Upper lobe of right lung (tissue), 1 donor: ENCODE data around the gene ECEL1. TPM values are rescaled to one million over a fixed set of nuclear protein-coding genes. Genes with fewer than 3 reads are reported as not detected.

ENCODE experiments used
- ATAC-seq: fragments of 200-7000 bp; cut with Tn5 transposase; one replicate; pipeline ENCODE4 v1.9.1; 2020; ENCODE audit warnings: mild to moderate bottlenecking, moderate library complexity
- DNase-seq: peaks from one replicate; pipeline ENCODE4 v3.0.0-alpha.2; 2020
- H3K27ac ChIP-seq: fragments of 200-600 bp; one replicate; pipeline ENCODE4 v1.8.0; 2022
- H3K27me3 ChIP-seq: fragments of 200-600 bp; one replicate; pipeline ENCODE4 v1.8.0; 2022; ENCODE audit warnings: mild to moderate bottlenecking
- H3K36me3 ChIP-seq: fragments of 200-600 bp; one replicate; pipeline ENCODE4 v1.8.0; 2022
- H3K4me1 ChIP-seq: fragments of 200-600 bp; one replicate; pipeline ENCODE4 v1.8.0; 2022
- H3K4me3 ChIP-seq: fragments of 200-600 bp; one replicate; pipeline ENCODE4 v1.8.0; 2022; ENCODE audit warnings: mild to moderate bottlenecking
- H3K9me3 ChIP-seq: fragments of 200-600 bp; one replicate; pipeline ENCODE4 v1.8.0; 2022
- intact Hi-C: fragments of 100-400 bp; cut with DNase I; formaldehyde crosslinking; loops from one replicate; pipeline ENCODE4 v1.11.0; 2022
- total RNA-seq: library from RNA; stranded (reverse); fragmentation: NEBNext Ultra II Directional; extraction: Animal tissue kit (Norgen Biotek cat#: 25700); gene quantifications from one replicate; pipeline ENCODE4 v1.2.1, GENCODE V29; 2021
- TF ChIP-seq, protein P1 (sequence below): fragments of 200-600 bp; IDR thresholded peaks from one replicate; pipeline ENCODE4 v1.8.0; 2022; ENCODE audit warnings: antibody characterized with exemption
- donor health status: DM: no; HTN: yes; CAD: no; lungs with severe emphysema.

Gene ECEL1
- total RNA-seq, 1 donor from 2014 or later: not detected

DNA sequence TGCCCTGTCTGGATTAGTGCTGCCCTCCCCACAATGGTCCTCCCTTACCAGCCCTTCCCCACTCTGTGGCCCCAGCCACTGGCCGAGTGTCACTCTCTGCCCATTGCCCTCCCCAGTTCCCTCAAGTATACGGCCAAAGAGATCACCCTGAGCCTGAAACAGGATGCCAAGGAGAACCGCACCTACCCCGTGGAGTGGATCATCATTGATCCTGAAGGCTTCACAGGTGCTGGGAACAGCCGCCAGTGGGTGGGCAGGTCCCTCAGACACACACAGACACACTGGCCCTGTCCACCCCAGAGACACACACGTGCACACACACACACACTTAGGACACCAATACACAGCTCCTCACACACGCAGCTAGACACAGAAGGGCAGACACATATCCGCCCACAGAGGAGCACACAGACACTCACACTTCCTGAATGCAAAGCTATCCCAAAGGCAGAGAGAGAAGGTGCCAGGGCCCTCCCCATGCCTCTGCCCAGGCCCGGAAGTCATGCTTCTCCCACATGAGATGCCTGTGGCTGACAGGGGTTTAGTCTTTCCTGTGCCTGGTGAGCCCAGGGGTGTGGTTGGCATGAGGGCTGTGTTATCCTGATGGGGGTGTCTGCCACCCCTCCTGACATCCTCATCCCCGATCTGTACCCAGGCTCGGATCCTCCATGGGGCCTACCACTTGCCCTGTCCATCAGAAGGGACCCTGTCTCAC, 41.3 kb upstream of the ECEL1 start:
- Histone ChIP-seq H3K4me1 (peaks cover 5% of the 10 kb centered on the region), H3K27me3 (peaks cover 27% of the 10 kb centered on the region), H3K9me3 (no peaks in the 10 kb centered on the region), H3K27ac (no peak overlapping the region), H3K4me3 (no peak overlapping the region), H3K36me3 (no peaks in the 10 kb centered on the region)
- peak; percentile 41 for DNase-seq
- TF ChIP-seq, protein P1, sequence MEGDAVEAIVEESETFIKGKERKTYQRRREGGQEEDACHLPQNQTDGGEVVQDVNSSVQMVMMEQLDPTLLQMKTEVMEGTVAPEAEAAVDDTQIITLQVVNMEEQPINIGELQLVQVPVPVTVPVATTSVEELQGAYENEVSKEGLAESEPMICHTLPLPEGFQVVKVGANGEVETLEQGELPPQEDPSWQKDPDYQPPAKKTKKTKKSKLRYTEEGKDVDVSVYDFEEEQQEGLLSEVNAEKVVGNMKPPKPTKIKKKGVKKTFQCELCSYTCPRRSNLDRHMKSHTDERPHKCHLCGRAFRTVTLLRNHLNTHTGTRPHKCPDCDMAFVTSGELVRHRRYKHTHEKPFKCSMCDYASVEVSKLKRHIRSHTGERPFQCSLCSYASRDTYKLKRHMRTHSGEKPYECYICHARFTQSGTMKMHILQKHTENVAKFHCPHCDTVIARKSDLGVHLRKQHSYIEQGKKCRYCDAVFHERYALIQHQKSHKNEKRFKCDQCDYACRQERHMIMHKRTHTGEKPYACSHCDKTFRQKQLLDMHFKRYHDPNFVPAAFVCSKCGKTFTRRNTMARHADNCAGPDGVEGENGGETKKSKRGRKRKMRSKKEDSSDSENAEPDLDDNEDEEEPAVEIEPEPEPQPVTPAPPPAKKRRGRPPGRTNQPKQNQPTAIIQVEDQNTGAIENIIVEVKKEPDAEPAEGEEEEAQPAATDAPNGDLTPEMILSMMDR: no peak
- ATAC-seq: peak; percentile 59
- intact Hi-C loops: loop anchor here (10.0 kb wide), 1 partner anchor 624 kb away; no protein-coding TSS in a partner anchor

DNA sequence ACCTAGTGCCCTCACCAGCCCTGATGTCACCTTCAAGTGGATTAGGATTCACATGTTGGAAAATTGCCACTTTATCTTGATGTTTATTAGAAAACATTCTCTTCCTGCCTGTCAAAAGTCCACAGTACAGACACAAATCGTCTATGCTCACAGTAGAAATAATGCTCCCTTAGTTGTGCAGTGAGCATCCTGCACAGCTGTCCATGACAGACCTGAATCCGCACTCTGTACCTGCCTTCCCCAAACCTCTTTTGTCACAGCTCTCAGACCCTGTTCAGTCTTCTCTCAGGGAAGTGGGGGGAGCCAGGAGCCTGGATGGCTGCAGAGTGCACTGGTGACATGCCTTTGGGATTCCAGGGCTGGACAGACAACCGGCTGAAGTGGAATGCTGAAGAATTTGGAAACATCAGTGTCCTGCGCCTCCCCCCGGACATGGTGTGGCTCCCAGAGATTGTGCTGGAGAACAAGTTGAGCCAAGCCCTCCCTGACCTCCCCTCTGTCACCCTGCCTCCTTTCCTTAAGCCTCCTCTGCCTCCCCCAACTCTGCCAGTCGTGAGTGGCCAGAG, 40.4 kb upstream of the ECEL1 start:
- Histone ChIP-seq H3K27me3 (peaks cover 36% of the 10 kb centered on the region), H3K9me3 (no peaks in the 10 kb centered on the region), H3K27ac (no peak overlapping the region), H3K36me3 (no peaks in the 10 kb centered on the region), H3K4me3 (no peak overlapping the region), H3K4me1 (peaks cover 9% of the 10 kb centered on the region)
- DNase-seq: no peak
- ATAC-seq: no peak
- intact Hi-C loops: loop anchor here (10.0 kb wide), 1 partner anchor 623 kb away; no protein-coding TSS in a partner anchor
- TF ChIP-seq, protein P1: no peak

DNA sequence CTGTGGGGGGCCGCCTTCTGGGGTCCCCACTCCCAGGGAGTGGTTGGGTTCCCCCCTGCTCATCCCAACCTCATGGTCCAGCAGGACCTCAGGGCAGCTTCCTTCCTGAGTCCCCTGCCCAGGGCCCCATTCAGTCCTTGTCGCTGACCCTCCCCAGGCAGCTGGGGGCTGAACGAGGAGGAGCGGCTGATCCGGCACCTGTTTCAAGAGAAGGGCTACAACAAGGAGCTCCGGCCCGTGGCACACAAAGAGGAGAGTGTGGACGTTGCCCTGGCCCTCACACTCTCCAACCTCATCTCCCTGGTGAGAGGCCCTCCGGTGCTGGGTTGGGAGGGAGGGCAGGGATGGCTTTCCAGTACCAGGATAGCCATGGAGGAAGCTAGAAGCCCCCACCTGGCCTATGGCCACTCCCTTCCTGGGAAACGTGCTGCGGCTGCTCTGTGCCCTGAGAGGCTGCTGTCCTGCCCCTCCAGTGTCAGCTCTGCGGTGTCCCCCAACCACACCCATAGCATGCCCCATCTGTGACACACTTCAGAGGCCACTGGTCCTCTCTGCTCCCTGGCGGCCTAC, 38.8 kb upstream of the ECEL1 start:
- intact Hi-C loops: loop anchor here (10.0 kb wide), 1 partner anchor 622 kb away; no protein-coding TSS in a partner anchor
- Histone ChIP-seq H3K27ac (no peak overlapping the region), H3K4me3 (no peak overlapping the region), H3K4me1 (peaks cover 15% of the 10 kb centered on the region), H3K9me3 (no peaks in the 10 kb centered on the region), H3K36me3 (no peaks in the 10 kb centered on the region), H3K27me3 (peaks cover 52% of the 10 kb centered on the region)
- no peak for DNase-seq
- TF ChIP-seq, protein P1: no peak
- ATAC-seq: no peak

DNA sequence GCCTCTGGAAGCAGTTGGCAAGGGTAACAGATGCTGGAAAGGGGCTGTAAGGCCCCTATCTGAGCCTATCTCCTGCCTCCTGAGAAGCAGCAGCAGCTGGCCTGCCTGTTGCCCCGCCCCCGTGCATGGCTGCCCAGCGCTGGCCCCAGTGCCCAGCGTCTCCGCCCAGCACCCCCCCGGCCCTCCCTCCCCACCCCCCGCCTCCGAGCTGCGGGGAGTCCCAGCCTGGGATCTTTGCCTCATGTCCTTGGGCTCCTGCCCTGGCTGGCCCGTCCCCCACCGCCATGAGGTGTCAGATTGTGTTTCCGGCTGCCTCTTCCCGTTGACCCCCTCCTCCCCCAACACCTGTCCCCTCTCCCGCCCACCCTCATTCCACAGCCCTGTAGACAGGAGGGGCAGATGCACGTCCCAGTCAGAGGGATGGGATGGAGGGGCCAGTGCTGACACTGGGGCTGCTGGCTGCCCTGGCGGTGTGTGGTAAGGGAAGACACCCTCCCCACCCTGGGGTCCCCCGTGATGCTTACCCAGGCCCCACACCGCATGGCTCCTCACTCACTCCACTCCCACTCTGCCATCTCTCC, 38.2 kb upstream of the ECEL1 start, which contains the start of gene CHRND:
Gene CHRND (plus strand): TSS at position 370 of the 581 bp plus-strand sequence. CDS start 56 bp downstream, at position 426.
- Histone ChIP-seq H3K27ac (no peak within 1 kb of the TSS), H3K27me3 (peaks cover 57% of the 10 kb centered on the region), H3K4me3 (no peak within 1 kb of the TSS), H3K9me3 (no peaks in the 10 kb centered on the region), H3K36me3 (no peaks in the 10 kb centered on the region), H3K4me1 (peaks cover 15% of the 10 kb centered on the region)
- TF ChIP-seq, protein P1: no peak
- intact Hi-C loops: loop anchor here (10.0 kb wide), 1 partner anchor 621 kb away; no protein-coding TSS in a partner anchor
- no peak for DNase-seq
- no peak for ATAC-seq

DNA sequence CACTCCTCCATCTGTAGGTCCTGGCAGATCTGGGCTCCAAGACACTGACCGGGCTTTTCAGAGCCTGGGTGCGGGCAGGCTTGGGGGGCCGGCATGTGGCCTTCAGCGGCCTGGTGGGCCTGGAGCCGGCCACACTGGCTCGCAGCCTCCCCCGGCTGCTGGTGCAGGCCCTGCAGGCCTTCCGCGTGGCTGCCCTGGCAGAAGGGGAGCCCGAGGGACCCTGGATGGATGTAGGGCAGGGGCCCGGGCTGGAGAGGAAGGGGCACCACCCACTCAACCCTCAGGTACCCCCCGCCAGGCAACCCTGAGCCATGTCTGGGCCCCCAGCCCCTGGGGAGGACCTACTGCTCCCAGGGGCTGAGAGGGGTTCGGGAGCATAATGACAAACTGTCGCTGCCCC, 37.6 kb upstream of the ECEL1 start:
- Histone ChIP-seq H3K4me3 (no peak overlapping the region), H3K9me3 (no peaks in the 10 kb centered on the region), H3K27ac (no peak overlapping the region), H3K4me1 (peaks cover 15% of the 10 kb centered on the region), H3K27me3 (peaks cover 64% of the 10 kb centered on the region), H3K36me3 (no peaks in the 10 kb centered on the region)
- TF ChIP-seq, protein P1: no peak
- no peak for ATAC-seq
- intact Hi-C loops: loop anchor here (10.0 kb wide), 1 partner anchor 620 kb away; no protein-coding TSS in a partner anchor
- no peak for DNase-seq
